Upper lobe of left lung (tissue), 6 donors: ENCODE results near the gene FOXB1. TPM values are rescaled to one million over a fixed set of nuclear protein-coding genes. Genes with fewer than 3 reads are reported as not detected.

Experiments used
- ATAC-seq, 2 donors: fragments of 200-7000 bp; cut with Tn5 transposase; one replicate each; pipeline ENCODE4 v1.9.1; 2022; ENCODE audit warnings: mild to moderate bottlenecking in 2 of 2, moderate library complexity in 2 of 2; ENCODE audit not compliant: low FRiP score in 2 of 2
- DNase-seq, 2 donors: peaks; one replicate each; pipeline ENCODE4 v3.0.0-alpha.2; 2019 to 2020
- H3K27ac ChIP-seq, 4 donors: fragments of 200-600 bp; sonication (generic); one replicate each; pipeline ENCODE4 v1.5.1; 2016 to 2019
- H3K27me3 ChIP-seq, 4 donors: fragments of 200-600 bp; sonication (generic); one replicate each; pipeline ENCODE4 v1.5.1; 2017 to 2019
- H3K36me3 ChIP-seq, 4 donors: fragments of 200-600 bp; sonication (generic); one replicate each; pipeline ENCODE4 v1.5.1; 2016 to 2019
- H3K4me1 ChIP-seq, 4 donors: fragments of 200-600 bp; sonication (generic); one replicate each; pipeline ENCODE4 v1.5.1; 2018 to 2019
- H3K4me3 ChIP-seq, 4 donors: fragments of 200-600 bp; sonication (generic); one replicate each; pipeline ENCODE4 v1.5.1; 2017 to 2019; ENCODE audit warnings: mild to moderate bottlenecking in 2 of 4, moderate library complexity in 1 of 4
- H3K9me3 ChIP-seq, 4 donors: fragments of 200-600 bp; sonication (generic); one replicate each; pipeline ENCODE4 v1.5.1; 2018 to 2019
- EP300 ChIP-seq, 4 donors: sonication (generic); formaldehyde crosslinking; IDR thresholded peaks; one replicate each; pipeline ENCODE4 v1.5.1; 2017; ENCODE audit warnings: antibody characterized with exemption in 4 of 4, control low read depth in 2 of 4
- POLR2A ChIP-seq, 4 donors: fragments of 450-650 bp; IDR thresholded peaks; one replicate each; pipeline ENCODE4 v1.5.1; 2016 to 2017; ENCODE audit warnings: antibody characterized with exemption in 4 of 4, mild to moderate bottlenecking in 2 of 4
- POLR2AphosphoS5 ChIP-seq, 2 donors: sonication (generic); formaldehyde crosslinking; IDR thresholded peaks; one replicate each; pipeline ENCODE4 v1.5.1; 2017; ENCODE audit warnings: antibody characterized with exemption in 2 of 2
- WGBS, 2 donors: methylation state at CpG; one replicate each; pipeline ENCODE4 v1.1.5; 2017 to 2018; 5-methylcytosine and 5-hydroxymethylcytosine counted together
- total RNA-seq, 6 donors: library from RNA; depleted of rRNA in 4 of 6; stranded (reverse); fragments of >200 nt in 4 of 6; gene quantifications; one replicate each; pipeline versions ENCODE4 v1.1.0 to v1.2.1, GENCODE V29; 2016 to 2021
- TF ChIP-seq, protein P1 (sequence below), 6 experiments: fragments of 450-650 bp in 4 of 6; fragments of 200-600 bp in 2 of 6; sonication (generic) in 2 of 6; IDR thresholded peaks; one replicate each; pipeline ENCODE4 v1.5.1; 2016 to 2019; ENCODE audit warnings: antibody characterized with exemption in 6 of 6
- donor health status: DM: no; HTN: no; CAD: no; lungs with moderate emphysema.
- donor health status: DM: no; HTN: yes; CAD: no; lungs with severe emphysema.

Gene FOXB1
- total RNA-seq, 6 donors from 2014 or later: not detected

DNA sequence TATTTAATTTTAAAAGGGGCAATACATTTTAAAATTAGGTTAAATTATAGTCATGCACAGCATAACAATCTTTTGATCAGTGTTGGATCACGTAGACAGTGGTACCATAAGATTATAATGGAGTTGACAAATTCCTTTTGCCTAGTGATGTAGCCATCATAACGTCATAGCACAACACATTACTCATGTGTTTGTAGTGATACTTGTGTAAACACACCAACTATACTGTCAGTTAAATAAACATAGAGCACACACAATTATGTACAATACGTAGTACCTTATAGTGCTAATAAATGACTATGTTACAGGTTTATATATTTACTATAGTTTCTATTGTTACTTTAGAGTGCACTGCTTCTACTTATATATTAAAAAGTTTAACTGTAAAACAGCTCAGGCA lies 31.2 kb downstream of the FOXB1 start:
- peaks cover 0 to 3% (median 0%) of the 10 kb centered on the region in 4 donors for H3K9me3 ChIP-seq
- no peaks in the 10 kb centered on the region for H3K36me3 ChIP-seq
- ATAC-seq: no peak
- no peaks in the 10 kb centered on the region for H3K27me3 ChIP-seq
- H3K27ac ChIP-seq: no peak overlapping the region
- 50 to 71% methylated on average over 3 of the region's 3 CpGs for WGBS, 2 donors
- no peak for DNase-seq
- no peaks in the 10 kb centered on the region for H3K4me1 ChIP-seq
- TF ChIP-seq, protein P1, sequence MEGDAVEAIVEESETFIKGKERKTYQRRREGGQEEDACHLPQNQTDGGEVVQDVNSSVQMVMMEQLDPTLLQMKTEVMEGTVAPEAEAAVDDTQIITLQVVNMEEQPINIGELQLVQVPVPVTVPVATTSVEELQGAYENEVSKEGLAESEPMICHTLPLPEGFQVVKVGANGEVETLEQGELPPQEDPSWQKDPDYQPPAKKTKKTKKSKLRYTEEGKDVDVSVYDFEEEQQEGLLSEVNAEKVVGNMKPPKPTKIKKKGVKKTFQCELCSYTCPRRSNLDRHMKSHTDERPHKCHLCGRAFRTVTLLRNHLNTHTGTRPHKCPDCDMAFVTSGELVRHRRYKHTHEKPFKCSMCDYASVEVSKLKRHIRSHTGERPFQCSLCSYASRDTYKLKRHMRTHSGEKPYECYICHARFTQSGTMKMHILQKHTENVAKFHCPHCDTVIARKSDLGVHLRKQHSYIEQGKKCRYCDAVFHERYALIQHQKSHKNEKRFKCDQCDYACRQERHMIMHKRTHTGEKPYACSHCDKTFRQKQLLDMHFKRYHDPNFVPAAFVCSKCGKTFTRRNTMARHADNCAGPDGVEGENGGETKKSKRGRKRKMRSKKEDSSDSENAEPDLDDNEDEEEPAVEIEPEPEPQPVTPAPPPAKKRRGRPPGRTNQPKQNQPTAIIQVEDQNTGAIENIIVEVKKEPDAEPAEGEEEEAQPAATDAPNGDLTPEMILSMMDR (IDR thresholded peaks at IDR 0.05): no peak
- TF ChIP-seq POLR2A (IDR thresholded peaks at IDR 0.05) (no peak), EP300 (IDR thresholded peaks at IDR 0.05) (no peak), POLR2AphosphoS5 (IDR thresholded peaks at IDR 0.05) (no peak)
- H3K4me3 ChIP-seq: no peak overlapping the region

DNA sequence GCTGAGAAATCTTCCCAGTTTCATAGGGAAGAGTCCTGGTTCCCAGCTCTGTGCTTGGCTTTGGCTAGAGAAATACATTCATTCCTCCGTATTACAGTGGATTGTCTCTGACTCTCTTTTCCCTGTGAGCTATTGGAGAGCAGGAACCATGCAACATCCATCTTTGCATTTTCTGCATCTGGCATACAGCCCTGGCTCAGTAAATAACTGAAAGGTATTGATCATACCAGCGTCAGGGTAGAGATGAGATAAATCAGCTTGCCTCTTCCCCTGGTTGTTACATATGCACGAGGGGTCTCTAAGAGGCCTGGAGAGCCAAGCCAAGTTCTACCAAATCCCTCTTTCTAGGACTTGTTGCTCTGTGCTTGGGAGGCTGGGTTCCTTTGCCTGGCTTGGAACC lies 35.2 kb downstream of the FOXB1 start:
- Histone ChIP-seq H3K36me3 (no peaks in the 10 kb centered on the region), H3K27ac (no peak overlapping the region), H3K4me3 (no peak overlapping the region), H3K27me3 (no peaks in the 10 kb centered on the region), H3K4me1 (no peaks in the 10 kb centered on the region), H3K9me3 (no peaks in the 10 kb centered on the region)
- TF ChIP-seq POLR2A (IDR thresholded peaks at IDR 0.05) (no peak), POLR2AphosphoS5 (IDR thresholded peaks at IDR 0.05) (no peak), EP300 (IDR thresholded peaks at IDR 0.05) (no peak)
- TF ChIP-seq, protein P1 (IDR thresholded peaks at IDR 0.05): no peak
- ATAC-seq (no peak), DNase-seq (no peak)
- WGBS, 2 donors: 79 to 81% methylated on average over 3 of the region's 3 CpGs

GRCh38 chr15:60043744-60044435 lies 39.8 kb downstream of the FOXB1 start:
- WGBS, 2 donors: 85 to 90% methylated on average over 8 of the region's 8 CpGs
- H3K4me1 ChIP-seq: no peaks in the 10 kb centered on the region
- ATAC-seq: no peak
- H3K9me3 ChIP-seq: no peaks in the 10 kb centered on the region
- H3K4me3 ChIP-seq: no peak overlapping the region
- TF ChIP-seq EP300 (IDR thresholded peaks at IDR 0.05) (no peak), POLR2A (IDR thresholded peaks at IDR 0.05) (no peak), POLR2AphosphoS5 (IDR thresholded peaks at IDR 0.05) (no peak)
- TF ChIP-seq, protein P1 (IDR thresholded peaks at IDR 0.05): no peak
- no peak overlapping the region for H3K27ac ChIP-seq
- H3K27me3 ChIP-seq: no peaks in the 10 kb centered on the region
- no peaks in the 10 kb centered on the region for H3K36me3 ChIP-seq
- no peak for DNase-seq

GRCh38 chr15:60044636-60045270 lies 40.6 kb downstream of the FOXB1 start:
- WGBS, 2 donors: 48% methylated on average over 5 of the region's 5 CpGs
- ATAC-seq: no peak
- H3K9me3 ChIP-seq: peaks cover 0 to 4% (median under 1%) of the 10 kb centered on the region in 4 donors
- H3K36me3 ChIP-seq: no peaks in the 10 kb centered on the region
- no peaks in the 10 kb centered on the region for H3K27me3 ChIP-seq
- no peak overlapping the region for H3K4me3 ChIP-seq
- H3K4me1 ChIP-seq: no peaks in the 10 kb centered on the region
- no peak overlapping the region for H3K27ac ChIP-seq
- DNase-seq: no peak
- TF ChIP-seq POLR2AphosphoS5 (IDR thresholded peaks at IDR 0.05): no peak
- no peak for TF ChIP-seq EP300 (IDR thresholded peaks at IDR 0.05)
- no peak for TF ChIP-seq POLR2A (IDR thresholded peaks at IDR 0.05)

GRCh38 chr15:60047701-60048100 lies 43.6 kb downstream of the FOXB1 start:
- no peak for DNase-seq
- peaks cover 0 to 13% (median 6%) of the 10 kb centered on the region in 4 donors for H3K9me3 ChIP-seq
- H3K27ac ChIP-seq: no peak overlapping the region
- no peaks in the 10 kb centered on the region for H3K36me3 ChIP-seq
- WGBS, 2 donors: 49 to 59% methylated on average over 1 of the region's 1 CpG
- no peaks in the 10 kb centered on the region for H3K27me3 ChIP-seq
- H3K4me3 ChIP-seq: no peak overlapping the region
- no peaks in the 10 kb centered on the region for H3K4me1 ChIP-seq
- TF ChIP-seq POLR2AphosphoS5 (IDR thresholded peaks at IDR 0.05): no peak
- TF ChIP-seq, protein P1 (IDR thresholded peaks at IDR 0.05): no peak
- TF ChIP-seq POLR2A (IDR thresholded peaks at IDR 0.05): no peak
- no peak for TF ChIP-seq EP300 (IDR thresholded peaks at IDR 0.05)
- ATAC-seq: no peak
